ENCODE data around the gene CLIP2.
"Not testable (repeated sequence)": the region's sequence is repeated elsewhere in the genome, so short reads cannot be mapped to it uniquely, and the experiment has no call there.

The CLIP2 gene

GRCh38 chr7:74289018-74289658 is at the start of gene CLIP2:
TSS of gene CLIP2 (plus strand) at chr7:74289407. CDS start at chr7:74317547, 28,140 bp downstream.
- peak; percentile 53 for DNase-seq (ENCODE audit: low read depth)

DNA sequence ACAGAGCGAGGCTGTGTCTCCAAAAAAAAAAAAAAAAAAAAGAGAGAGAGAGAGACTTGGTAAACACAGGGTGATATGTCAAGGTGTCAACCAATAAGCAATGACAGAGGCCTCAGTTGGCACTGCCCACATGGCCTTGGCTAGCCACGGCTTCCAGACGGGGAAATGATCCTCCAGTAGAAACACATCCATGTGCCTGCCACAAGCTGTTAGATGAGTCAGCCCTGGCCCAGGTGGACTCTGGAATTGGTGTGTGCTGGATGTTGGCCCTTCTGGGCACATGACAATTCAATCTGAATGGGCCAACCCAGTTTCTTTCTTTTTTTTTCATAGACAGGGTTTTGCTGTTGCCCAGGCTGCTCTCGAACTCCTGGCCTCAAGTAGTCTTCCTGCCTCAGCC is 48.7 kb upstream of the CLIP2 start:
- DNase-seq (ENCODE audit: low read depth) = no peak

DNA sequence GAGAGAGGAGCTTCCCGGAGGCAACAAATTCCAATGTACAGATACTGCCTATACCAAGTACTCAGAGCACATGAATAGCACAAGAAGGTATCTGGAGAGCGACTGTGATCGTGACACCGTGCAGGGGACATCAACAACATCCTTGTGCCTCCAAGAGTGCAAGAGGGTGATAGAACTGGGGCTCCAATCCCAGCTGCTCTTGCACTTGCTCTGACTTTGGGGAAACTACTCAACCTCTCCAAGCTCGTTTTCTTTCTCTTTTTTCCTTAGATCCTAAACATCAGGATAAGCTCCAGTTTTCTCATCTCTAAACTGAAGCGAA is 47.1 kb upstream of the CLIP2 start:
- DNase-seq (ENCODE audit: low read depth) = no peak

GRCh38 chr7:74246497-74246896 is 42.7 kb upstream of the CLIP2 start:
- DNase-seq (ENCODE audit: low read depth) = no peak

DNA sequence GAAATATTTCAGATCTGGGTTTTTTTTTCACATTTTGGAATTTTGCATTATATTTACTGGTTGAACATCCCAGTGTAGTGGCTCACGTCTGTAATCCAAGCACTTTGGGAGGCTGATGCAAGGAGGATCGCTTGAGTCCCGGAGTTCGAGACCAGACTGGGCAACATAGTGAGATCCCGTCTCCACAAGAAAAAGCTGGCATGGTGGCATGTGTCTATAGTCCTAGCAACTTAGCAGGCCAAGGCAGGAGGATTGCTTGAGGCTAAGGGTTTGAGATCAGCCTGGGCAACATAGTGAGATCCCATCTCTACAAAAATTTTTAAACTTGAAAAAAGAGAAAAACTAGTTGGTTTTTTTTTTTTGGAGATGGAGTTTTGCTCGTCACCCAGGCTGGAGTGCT is 41.1 kb upstream of the CLIP2 start:
- no peak for DNase-seq (ENCODE audit: low read depth)

GRCh38 chr7:74249058-74249457 is 40.1 kb upstream of the CLIP2 start:
- DNase-seq (ENCODE audit: low read depth) = not testable (repeated sequence)

GRCh38 chr7:74252893-74253292 is 36.3 kb upstream of the CLIP2 start:
- DNase-seq (ENCODE audit: low read depth) = no peak

DNA sequence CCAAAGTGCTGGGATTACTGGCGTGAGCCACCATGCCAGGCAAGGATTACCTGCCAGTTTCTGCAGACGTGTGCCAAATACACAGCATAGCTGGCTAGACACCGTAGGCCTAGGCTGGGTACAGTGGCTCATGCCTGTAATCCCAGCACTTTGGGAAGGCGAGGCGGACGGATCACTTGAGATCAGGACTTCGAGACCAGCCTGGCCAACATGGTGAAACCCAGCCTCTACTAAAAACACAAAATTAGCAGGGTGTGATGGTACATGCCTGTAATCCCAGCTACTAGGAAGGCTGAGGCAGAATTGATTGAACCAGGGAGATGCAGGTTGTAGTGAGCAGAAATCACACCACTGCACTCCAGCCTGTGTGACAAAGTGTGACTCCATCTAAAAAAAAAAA is 35.9 kb upstream of the CLIP2 start:
- DNase-seq (ENCODE audit: low read depth) = no peak

- DNase-seq (ENCODE audit: low read depth) = no peak
These were observed 35.4 kb upstream of the CLIP2 start for GRCh38 chr7:74253835-74254128.

DNA sequence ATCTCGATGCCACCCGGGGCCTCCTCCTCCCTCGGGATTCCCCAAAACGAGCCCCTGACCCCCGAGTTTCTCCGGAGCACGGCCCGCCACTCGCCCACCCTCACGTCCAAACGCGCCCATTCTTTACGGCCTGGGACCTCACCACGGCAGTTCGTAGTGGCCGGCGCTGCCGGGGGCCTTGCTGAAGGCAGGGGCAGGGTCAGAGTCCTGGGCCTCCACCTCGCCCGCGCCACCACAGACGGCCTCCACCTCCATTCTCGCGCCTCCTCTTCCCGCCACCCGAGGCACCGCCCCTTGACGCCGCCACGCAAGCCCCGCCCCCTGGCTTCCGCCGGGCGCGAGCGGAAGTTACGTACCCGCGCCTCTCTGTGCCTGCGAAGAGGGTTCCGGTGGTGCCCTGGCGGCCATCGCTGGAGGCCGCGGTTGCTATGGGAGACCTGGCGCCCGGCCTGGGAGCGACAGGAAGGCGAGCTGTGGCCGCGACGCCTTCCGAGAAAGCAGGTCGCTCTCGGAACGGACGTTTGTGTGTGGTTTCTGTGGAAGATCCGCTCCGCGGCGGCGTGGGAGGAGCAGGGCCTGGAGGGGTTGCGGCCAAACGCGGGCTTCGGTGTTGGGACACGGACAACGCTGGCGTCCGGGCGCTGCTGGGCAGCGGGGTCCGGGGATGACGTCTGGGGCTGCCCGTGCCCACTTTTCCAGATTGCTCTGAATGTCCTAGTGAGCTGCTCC is 34.9 kb upstream of the CLIP2 start, which contains the start of gene RFC2:
TSS of gene RFC2 (minus strand) at position 271 of the 729 bp plus-strand sequence. CDS start at position 255, 16 bp downstream.
- peak; percentile 96 for DNase-seq (ENCODE audit: low read depth)

DNA sequence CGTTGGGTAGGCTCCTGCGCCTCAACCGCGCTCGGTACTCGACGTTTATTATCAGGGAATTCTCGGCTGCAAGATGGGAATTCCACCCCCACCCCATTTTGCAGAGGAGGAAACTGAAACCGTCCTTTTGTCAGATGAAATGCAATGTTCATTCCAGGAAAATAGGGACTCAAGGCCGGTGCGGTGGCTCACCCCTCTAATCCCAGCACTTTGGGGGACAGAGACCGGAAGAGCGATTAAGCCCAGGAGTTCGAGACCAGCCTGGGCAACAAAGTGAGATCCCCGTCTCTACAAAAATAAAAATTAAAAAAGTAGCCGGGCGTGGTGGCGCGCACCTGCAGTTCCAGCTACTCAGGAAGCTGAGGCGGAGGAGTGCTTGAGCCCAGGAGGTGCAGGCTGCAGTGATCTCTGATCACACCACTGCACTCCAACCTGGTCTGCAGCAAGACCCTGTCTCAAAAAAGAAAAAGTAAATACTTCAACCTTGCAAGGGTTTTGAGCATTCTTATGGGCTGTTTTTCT is 34.3 kb upstream of the CLIP2 start:
- DNase-seq (ENCODE audit: low read depth) = no peak

DNA sequence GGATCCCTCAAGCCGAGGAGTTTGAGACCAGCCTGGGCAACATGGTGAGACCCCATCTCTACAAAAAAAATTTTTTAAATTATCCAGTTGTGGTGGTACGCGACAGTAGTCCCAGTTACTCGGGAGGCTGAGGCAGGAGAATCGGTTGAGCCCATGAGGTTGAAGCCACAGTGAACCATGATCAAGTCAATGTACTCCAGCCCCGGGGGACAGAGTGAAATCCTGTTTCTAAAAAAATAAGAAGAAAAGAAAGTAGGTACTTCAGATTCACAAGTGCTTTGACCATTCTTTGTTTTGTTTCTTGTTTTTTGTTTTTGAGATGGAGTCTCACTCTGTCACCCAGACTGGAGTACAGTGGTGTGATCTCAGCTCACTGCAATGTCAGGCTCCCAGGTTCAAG is 33.7 kb upstream of the CLIP2 start:
- not testable (repeated sequence) for DNase-seq (ENCODE audit: low read depth)

GRCh38 chr7:74256491-74257408 is 32.5 kb upstream of the CLIP2 start:
- no peak for DNase-seq (ENCODE audit: low read depth)

- DNase-seq (ENCODE audit: low read depth) = no peak
These were observed 30.6 kb upstream of the CLIP2 start for GRCh38 chr7:74258639-74259038.

GRCh38 chr7:74262639-74263398 is 26.4 kb upstream of the CLIP2 start:
- DNase-seq (ENCODE audit: low read depth) = no peak

DNA sequence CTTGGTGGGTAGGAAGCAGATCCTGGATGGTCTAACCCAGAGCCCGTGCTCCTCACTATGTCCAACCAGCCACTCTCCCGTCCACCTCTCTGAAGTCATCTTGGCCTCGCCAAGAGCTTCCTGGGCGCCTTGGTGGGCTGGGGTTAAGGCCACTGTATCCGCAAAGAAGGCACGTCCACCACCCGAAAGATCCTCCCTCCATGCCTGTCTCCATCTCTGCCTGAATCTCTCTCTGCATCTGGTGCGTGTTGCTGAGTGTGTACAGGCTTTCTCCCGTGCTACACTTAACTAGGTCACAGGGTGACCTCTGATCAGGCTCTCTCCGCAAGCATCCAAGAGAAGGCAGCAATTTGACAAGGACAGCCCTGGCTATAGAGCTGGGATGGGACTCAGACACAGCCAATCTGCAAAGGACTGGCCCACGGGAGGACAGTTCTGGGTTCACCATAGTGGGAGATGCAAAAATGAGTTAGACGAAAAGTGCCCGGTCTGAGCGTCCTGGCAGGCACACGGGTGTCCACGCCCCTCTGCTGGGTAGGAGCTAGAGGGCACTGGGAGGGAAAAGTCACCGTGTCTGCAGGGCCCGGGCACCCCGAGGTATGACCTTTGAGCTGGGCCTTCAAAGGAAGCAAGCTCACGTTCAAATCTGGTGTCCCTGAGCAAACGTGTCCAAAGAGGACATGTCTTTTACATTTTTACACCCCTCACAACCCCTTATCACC is 25.6 kb upstream of the CLIP2 start:
- DNase-seq (ENCODE audit: low read depth) = no peak

GRCh38 chr7:74266191-74266963 is 22.8 kb upstream of the CLIP2 start:
- DNase-seq (ENCODE audit: low read depth) = no peak

DNA sequence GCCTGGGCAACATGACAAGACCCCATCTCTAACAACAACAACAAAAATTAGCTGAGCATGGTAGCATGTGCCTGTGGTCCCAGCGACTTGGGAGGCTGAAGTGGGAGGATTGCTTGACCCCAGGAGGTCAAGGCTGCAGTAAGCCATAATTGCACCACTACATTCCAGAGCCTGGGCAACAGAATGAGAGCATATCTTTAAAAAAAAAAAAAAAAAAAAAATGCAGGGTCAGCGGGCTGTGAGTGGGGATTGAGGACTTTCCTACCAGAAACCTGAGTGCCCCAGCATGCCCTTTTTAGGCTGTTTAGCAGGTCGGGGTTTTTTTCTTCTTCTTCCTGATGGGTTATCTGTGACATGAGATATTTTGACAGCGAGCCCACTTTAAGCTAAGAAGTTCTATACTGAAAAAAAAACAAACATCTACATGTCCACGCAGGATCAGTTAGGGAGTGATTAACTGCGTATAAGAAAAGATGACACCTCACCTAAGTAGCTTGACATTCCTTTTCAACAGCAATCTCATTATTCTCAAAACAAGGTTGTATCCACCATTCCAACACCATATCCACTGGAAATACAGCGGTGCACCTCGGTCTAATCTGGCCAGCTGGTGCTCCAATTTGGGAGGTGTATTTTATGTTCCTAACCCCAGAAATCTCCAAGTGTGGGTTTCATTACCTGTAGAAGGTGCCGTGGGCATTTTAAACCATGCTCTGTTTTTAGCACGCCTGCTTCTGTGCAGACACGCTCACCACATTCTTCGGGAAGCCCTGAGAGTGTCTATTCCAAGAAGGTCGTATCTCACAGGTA is 21.2 kb upstream of the CLIP2 start:
- no peak for DNase-seq (ENCODE audit: low read depth)

DNA sequence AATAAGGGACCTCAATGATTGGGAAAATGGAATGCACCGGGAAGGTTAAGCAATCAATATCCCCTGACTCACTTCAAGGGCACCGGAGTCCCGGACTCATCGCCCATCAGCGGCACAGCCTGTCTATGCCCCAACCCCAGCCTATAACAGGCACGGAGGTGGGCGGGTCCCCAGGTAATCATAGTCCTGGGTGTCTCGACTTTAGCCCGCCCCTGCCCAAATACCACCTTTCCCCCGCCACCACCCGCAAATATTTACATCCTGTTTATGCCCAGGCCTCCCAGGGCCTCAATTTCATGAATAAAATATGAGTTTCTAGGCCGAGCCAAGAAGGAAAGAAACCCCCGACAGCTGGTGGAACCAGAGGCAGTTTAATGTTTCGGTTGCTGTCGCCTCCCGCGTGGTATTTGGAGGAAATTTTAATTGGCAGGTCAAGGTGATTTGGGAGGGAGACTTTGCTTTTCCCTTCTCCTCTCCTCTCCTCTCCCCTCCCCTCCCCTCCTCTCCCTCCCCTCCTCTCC is 19.4 kb upstream of the CLIP2 start:
- DNase-seq (ENCODE audit: low read depth) = no peak
